ENCODE results near the gene ZBTB24. TPM values are rescaled to one million over a fixed set of nuclear protein-coding genes. Genes with fewer than 3 reads are reported as not detected.

The ZBTB24 gene
- total and polyA plus RNA-seq, 4 donors = 1.2 to 3.9 (median 2.2) TPM

DNA sequence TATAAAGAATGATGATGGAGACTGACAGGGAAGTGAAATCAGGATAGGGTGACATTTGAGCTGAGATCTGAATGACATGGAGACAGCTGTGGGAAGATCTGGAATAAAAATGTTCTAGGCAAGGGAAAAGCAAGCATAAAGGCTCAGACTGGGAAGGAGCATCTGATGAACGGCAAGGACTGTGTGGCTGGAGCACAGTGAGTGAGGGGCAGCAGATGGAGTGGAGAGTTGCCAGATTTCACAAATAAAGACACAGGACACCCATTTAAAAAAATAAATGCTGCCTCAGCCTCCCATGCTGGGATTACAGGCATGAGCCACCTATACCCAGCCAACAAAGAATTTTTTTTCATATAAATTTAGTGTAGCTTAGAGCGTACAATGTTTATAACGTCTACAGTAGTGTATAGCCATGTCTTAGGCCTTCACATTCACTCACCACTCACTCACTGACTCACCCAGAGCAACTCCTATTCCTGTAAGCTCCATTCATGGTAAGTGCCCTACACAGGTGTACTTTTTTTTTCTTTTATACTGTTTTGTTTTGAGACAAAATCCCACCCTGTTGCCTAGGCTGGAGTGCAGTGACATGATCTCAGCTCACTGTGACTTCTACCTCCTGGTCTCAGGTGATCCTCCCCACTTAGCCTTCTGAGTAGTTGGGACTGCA is 2.4 kb upstream of the ZBTB24 start:
- Histone ChIP-seq H3K27me3 (ENCODE audit: control insufficient read depth in 4 of 4, insufficient read depth in 4 of 4, low read length in 3 of 4) (no peaks in the 10 kb centered on the region), H3K27ac (ENCODE audit: low read depth in 1 of 2, low read length in 2 of 2) (no peak overlapping the region), H3K36me3 (ENCODE audit: control insufficient read depth in 4 of 4, insufficient read depth in 3 of 4, low read depth in 1 of 4, low read length in 3 of 4) (peaks cover 0 to 8% (median 0%) of the 10 kb centered on the region in 4 donors), H3K4me1 (ENCODE audit: control insufficient read depth in 4 of 4, insufficient read depth in 4 of 4, low read length in 3 of 4) (peaks cover 0 to 14% (median under 1%) of the 10 kb centered on the region in 4 donors), H3K9me3 (ENCODE audit: control insufficient read depth in 4 of 4, low read length in 3 of 4) (no peaks in the 10 kb centered on the region), H3K4me3 (ENCODE audit: low read depth in 1 of 3, low read length in 3 of 3) (no peak overlapping the region), H3K9ac (ENCODE audit: low read depth in 1 of 2, low read length in 2 of 2) (no peak overlapping the region)
- 82% methylated on average over 3 of the region's 3 CpGs for WGBS
- DNase-seq (ENCODE audit: low spot score) = no peak
- TF ChIP-seq TAF1 (conservative IDR thresholded peaks at IDR 0.05) = no peak
- TF ChIP-seq FOXA1 (IDR thresholded peaks at IDR 0.05) = no peak

DNA sequence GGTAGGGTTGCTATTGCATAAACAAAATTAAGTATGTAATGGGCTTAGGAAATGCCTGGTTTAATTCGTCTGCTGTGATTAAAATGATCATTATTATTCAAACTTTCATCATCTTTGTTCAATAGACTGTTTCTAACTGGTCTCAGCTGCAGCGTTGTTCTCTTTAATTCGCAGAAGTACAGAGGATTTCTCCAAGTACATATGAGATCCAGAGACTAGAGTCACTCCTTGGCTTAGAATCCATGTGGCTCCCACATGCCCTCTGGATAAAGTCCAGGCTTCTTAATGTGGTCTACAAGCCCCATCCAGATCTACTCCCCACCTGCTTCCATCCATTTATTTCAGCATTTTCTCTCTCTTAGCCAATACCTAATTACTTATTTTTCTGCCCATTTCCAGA is 1.1 kb upstream of the ZBTB24 start:
- Histone ChIP-seq H3K27me3 (ENCODE audit: control insufficient read depth in 4 of 4, insufficient read depth in 4 of 4, low read length in 3 of 4) (no peaks in the 10 kb centered on the region), H3K36me3 (ENCODE audit: control insufficient read depth in 4 of 4, insufficient read depth in 3 of 4, low read depth in 1 of 4, low read length in 3 of 4) (peaks cover 0 to 9% (median 0%) of the 10 kb centered on the region in 4 donors), H3K27ac (ENCODE audit: low read depth in 1 of 2, low read length in 2 of 2) (no peak overlapping the region), H3K4me1 (ENCODE audit: control insufficient read depth in 4 of 4, insufficient read depth in 4 of 4, low read length in 3 of 4) (peaks cover 0 to 16% (median 3%) of the 10 kb centered on the region in 4 donors), H3K9me3 (ENCODE audit: control insufficient read depth in 4 of 4, low read length in 3 of 4) (no peaks in the 10 kb centered on the region), H3K9ac (ENCODE audit: low read depth in 1 of 2, low read length in 2 of 2) (no peak overlapping the region), H3K4me3 (ENCODE audit: low read depth in 1 of 3, low read length in 3 of 3) (no peak overlapping the region)
- DNase-seq (ENCODE audit: low spot score) = no peak
- TF ChIP-seq TAF1 (conservative IDR thresholded peaks at IDR 0.05) = no peak
- TF ChIP-seq FOXA2 (IDR thresholded peaks at IDR 0.05) = no peak
- no peak for TF ChIP-seq HNF4G (IDR thresholded peaks at IDR 0.05)
- TF ChIP-seq RAD21 (IDR thresholded peaks at IDR 0.05) = no peak
- no peak for TF ChIP-seq EGR1 (IDR thresholded peaks at IDR 0.05; ENCODE audit: low read depth in 2 of 2)
- no peak for TF ChIP-seq NR2F2 (IDR thresholded peaks at IDR 0.05)
- TF ChIP-seq, protein P1, sequence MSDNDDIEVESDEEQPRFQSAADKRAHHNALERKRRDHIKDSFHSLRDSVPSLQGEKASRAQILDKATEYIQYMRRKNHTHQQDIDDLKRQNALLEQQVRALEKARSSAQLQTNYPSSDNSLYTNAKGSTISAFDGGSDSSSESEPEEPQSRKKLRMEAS (IDR thresholded peaks at IDR 0.05) = no peak
- no peak for TF ChIP-seq YY1 (IDR thresholded peaks at IDR 0.05)
- no peak for TF ChIP-seq GABPA (IDR thresholded peaks at IDR 0.05 in 1 of 2, conservative IDR thresholded peaks at IDR 0.05 in 1 of 2)
- TF ChIP-seq SP1 (IDR thresholded peaks at IDR 0.05) = no peak
- no peak for TF ChIP-seq HNF4A (conservative IDR thresholded peaks at IDR 0.05)
- 78% methylated on average over 3 of the region's 3 CpGs for WGBS

DNA sequence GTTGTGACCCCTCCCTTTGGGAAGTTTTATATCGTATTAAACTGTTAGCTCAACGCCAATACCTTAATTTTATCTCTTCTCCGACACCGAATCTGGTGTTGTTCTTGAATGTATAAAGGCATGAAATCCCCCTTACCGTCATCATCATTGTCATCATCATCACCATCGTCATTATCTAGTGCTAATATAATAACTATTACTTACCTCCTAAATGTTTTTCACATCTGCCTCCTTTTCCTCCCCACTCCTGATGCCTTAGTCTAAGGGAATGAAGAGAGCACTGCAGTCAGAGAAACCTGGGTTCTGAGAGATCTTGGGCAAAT is 677 bp upstream of the ZBTB24 start:
- WGBS = 12% methylated on average over 6 of the region's 6 CpGs
- Histone ChIP-seq H3K27ac (ENCODE audit: low read depth in 1 of 2, low read length in 2 of 2) (no peak overlapping the region), H3K9me3 (ENCODE audit: control insufficient read depth in 4 of 4, low read length in 3 of 4) (no peaks in the 10 kb centered on the region), H3K36me3 (ENCODE audit: control insufficient read depth in 4 of 4, insufficient read depth in 3 of 4, low read depth in 1 of 4, low read length in 3 of 4) (peaks cover 0 to 9% (median 0%) of the 10 kb centered on the region in 4 donors), H3K9ac (ENCODE audit: low read depth in 1 of 2, low read length in 2 of 2) (no peak overlapping the region), H3K4me3 (ENCODE audit: low read depth in 1 of 3, low read length in 3 of 3) (peak overlapping the region; percentile 60 to 90 (median 65)), H3K27me3 (ENCODE audit: control insufficient read depth in 4 of 4, insufficient read depth in 4 of 4, low read length in 3 of 4) (no peaks in the 10 kb centered on the region), H3K4me1 (ENCODE audit: control insufficient read depth in 4 of 4, insufficient read depth in 4 of 4, low read length in 3 of 4) (peaks cover 0 to 18% (median 3%) of the 10 kb centered on the region in 4 donors)
- DNase-seq (ENCODE audit: low spot score) = no peak
- no peak for TF ChIP-seq YY1 (IDR thresholded peaks at IDR 0.05)
- TF ChIP-seq HNF4G (IDR thresholded peaks at IDR 0.05) = no peak
- no peak for TF ChIP-seq FOXA1 (IDR thresholded peaks at IDR 0.05)
- TF ChIP-seq, protein P2, sequence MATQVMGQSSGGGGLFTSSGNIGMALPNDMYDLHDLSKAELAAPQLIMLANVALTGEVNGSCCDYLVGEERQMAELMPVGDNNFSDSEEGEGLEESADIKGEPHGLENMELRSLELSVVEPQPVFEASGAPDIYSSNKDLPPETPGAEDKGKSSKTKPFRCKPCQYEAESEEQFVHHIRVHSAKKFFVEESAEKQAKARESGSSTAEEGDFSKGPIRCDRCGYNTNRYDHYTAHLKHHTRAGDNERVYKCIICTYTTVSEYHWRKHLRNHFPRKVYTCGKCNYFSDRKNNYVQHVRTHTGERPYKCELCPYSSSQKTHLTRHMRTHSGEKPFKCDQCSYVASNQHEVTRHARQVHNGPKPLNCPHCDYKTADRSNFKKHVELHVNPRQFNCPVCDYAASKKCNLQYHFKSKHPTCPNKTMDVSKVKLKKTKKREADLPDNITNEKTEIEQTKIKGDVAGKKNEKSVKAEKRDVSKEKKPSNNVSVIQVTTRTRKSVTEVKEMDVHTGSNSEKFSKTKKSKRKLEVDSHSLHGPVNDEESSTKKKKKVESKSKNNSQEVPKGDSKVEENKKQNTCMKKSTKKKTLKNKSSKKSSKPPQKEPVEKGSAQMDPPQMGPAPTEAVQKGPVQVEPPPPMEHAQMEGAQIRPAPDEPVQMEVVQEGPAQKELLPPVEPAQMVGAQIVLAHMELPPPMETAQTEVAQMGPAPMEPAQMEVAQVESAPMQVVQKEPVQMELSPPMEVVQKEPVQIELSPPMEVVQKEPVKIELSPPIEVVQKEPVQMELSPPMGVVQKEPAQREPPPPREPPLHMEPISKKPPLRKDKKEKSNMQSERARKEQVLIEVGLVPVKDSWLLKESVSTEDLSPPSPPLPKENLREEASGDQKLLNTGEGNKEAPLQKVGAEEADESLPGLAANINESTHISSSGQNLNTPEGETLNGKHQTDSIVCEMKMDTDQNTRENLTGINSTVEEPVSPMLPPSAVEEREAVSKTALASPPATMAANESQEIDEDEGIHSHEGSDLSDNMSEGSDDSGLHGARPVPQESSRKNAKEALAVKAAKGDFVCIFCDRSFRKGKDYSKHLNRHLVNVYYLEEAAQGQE (IDR thresholded peaks at IDR 0.05) = no peak
- no peak for TF ChIP-seq RXRA (IDR thresholded peaks at IDR 0.05)
- TF ChIP-seq RAD21 (IDR thresholded peaks at IDR 0.05) = no peak
- no peak for TF ChIP-seq EGR1 (IDR thresholded peaks at IDR 0.05; ENCODE audit: low read depth in 2 of 2)
- TF ChIP-seq, protein P3, sequence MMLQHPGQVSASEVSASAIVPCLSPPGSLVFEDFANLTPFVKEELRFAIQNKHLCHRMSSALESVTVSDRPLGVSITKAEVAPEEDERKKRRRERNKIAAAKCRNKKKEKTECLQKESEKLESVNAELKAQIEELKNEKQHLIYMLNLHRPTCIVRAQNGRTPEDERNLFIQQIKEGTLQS (IDR thresholded peaks at IDR 0.05) = no peak
- TF ChIP-seq HNF4A (conservative IDR thresholded peaks at IDR 0.05) = no peak
- TF ChIP-seq NR2F2 (IDR thresholded peaks at IDR 0.05) = no peak
- TF ChIP-seq, protein P4, sequence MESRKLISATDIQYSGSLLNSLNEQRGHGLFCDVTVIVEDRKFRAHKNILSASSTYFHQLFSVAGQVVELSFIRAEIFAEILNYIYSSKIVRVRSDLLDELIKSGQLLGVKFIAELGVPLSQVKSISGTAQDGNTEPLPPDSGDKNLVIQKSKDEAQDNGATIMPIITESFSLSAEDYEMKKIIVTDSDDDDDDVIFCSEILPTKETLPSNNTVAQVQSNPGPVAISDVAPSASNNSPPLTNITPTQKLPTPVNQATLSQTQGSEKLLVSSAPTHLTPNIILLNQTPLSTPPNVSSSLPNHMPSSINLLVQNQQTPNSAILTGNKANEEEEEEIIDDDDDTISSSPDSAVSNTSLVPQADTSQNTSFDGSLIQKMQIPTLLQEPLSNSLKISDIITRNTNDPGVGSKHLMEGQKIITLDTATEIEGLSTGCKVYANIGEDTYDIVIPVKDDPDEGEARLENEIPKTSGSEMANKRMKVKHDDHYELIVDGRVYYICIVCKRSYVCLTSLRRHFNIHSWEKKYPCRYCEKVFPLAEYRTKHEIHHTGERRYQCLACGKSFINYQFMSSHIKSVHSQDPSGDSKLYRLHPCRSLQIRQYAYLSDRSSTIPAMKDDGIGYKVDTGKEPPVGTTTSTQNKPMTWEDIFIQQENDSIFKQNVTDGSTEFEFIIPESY (IDR thresholded peaks at IDR 0.05) = no peak
- TF ChIP-seq, protein P5, sequence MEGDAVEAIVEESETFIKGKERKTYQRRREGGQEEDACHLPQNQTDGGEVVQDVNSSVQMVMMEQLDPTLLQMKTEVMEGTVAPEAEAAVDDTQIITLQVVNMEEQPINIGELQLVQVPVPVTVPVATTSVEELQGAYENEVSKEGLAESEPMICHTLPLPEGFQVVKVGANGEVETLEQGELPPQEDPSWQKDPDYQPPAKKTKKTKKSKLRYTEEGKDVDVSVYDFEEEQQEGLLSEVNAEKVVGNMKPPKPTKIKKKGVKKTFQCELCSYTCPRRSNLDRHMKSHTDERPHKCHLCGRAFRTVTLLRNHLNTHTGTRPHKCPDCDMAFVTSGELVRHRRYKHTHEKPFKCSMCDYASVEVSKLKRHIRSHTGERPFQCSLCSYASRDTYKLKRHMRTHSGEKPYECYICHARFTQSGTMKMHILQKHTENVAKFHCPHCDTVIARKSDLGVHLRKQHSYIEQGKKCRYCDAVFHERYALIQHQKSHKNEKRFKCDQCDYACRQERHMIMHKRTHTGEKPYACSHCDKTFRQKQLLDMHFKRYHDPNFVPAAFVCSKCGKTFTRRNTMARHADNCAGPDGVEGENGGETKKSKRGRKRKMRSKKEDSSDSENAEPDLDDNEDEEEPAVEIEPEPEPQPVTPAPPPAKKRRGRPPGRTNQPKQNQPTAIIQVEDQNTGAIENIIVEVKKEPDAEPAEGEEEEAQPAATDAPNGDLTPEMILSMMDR (IDR thresholded peaks at IDR 0.05; ENCODE audit: low read depth, low read length, missing input control) = no peak
